Measurements from ENCODE around the gene OR4K13. TPM values are rescaled to one million over a fixed set of nuclear protein-coding genes. Genes with fewer than 3 reads are reported as not detected.

OR4K13 gene
- total RNA-seq, 1 experiment from 2014 or later, result not detected

DNA sequence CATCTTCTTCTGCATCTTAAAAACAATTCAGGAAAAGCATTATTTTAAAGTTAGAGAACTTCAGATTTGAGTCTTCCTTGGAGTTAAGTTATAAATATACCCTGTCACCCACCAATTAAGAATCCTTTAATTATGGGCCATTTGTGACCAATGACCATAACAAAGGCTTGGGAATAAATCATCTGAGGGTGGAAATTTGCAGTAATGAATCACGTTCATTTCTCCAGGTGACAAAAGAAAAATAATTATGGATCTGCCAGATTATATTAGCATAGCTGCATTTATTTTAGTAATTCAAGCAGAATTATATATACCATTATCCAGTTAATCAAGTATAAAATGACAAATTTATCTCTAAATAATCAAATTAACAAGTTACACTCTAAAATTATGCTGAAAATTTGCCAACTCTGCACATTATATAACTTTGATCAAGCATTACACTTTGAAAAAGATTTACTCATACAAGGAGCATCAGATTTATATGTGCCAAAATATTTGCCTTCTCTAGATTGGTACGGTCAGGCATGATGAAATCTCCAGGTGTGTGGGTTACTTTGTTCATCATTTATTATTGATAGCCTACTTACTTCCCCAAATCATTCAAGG lies 16.5 kb downstream of the OR4K13 start, which contains the start of gene OR4K14:
Gene OR4K14 (minus strand): TSS at position 51 of the 609 bp plus-strand sequence. CDS start 4,114 bp downstream, outside the sequence.
- RAD21 ChIA-PET (ENCODE audit: low non-redundant PET in 1 of 2, low total read pairs in 2 of 2, uncharacterized antibody in 2 of 2, unreplicated experiment in 2 of 2), result no interaction called here
- H3K27me3 ChIP-seq (ENCODE audit: insufficient read depth, low read length), result no peaks in the 10 kb centered on the region
- CTCF ChIA-PET, result no interaction called here
- BruUV-seq (replicated peaks), result no TSS peak
- intact Hi-C loops (cut with micrococcal nuclease), result loop anchor here (10.0 kb wide), 1 partner anchor 55 kb away; no protein-coding TSS in a partner anchor
- no peaks in the 10 kb centered on the region for H3K9me2 ChIP-seq (ENCODE audit: insufficient read depth)
- H3K4me3 ChIP-seq (replicated peaks in 1 of 2; ENCODE audit: low read depth in 1 of 2, low read length in 2 of 2), result no peak within 1 kb of the TSS
- no peak for DNase-seq (ENCODE audit: low read depth, low spot score)
- no peaks in the 10 kb centered on the region for H4K20me1 ChIP-seq (ENCODE audit: insufficient read depth)
- H3K4me2 ChIP-seq (ENCODE audit: low read length), result no peak within 1 kb of the TSS
- ATAC-seq, result no peak
- TF ChIP-seq SP1 (IDR thresholded peaks at IDR 0.05; ENCODE audit: low read depth), result no peak
- TF ChIP-seq, protein P1, sequence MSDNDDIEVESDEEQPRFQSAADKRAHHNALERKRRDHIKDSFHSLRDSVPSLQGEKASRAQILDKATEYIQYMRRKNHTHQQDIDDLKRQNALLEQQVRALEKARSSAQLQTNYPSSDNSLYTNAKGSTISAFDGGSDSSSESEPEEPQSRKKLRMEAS (IDR thresholded peaks at IDR 0.05), result no peak
- no peak for TF ChIP-seq EZH2phosphoT487 (IDR thresholded peaks at IDR 0.05; ENCODE audit: borderline replicate concordance)
- TF ChIP-seq EZH2 (IDR thresholded peaks at IDR 0.05), result no peak
- TF ChIP-seq POLR2A (IDR thresholded peaks at IDR 0.05; ENCODE audit: borderline replicate concordance, extremely low read depth, insufficient read depth, insufficient read length), result no peak
- no peak for TF ChIP-seq CEBPB (IDR thresholded peaks at IDR 0.05; ENCODE audit: low read depth)
- TF ChIP-seq, protein P2, sequence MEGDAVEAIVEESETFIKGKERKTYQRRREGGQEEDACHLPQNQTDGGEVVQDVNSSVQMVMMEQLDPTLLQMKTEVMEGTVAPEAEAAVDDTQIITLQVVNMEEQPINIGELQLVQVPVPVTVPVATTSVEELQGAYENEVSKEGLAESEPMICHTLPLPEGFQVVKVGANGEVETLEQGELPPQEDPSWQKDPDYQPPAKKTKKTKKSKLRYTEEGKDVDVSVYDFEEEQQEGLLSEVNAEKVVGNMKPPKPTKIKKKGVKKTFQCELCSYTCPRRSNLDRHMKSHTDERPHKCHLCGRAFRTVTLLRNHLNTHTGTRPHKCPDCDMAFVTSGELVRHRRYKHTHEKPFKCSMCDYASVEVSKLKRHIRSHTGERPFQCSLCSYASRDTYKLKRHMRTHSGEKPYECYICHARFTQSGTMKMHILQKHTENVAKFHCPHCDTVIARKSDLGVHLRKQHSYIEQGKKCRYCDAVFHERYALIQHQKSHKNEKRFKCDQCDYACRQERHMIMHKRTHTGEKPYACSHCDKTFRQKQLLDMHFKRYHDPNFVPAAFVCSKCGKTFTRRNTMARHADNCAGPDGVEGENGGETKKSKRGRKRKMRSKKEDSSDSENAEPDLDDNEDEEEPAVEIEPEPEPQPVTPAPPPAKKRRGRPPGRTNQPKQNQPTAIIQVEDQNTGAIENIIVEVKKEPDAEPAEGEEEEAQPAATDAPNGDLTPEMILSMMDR (IDR thresholded peaks at IDR 0.05 in 2 of 3, conservative IDR thresholded peaks at IDR 0.05 in 1 of 3; ENCODE audit: borderline replicate concordance in 1 of 3, insufficient read depth in 1 of 3, low read depth in 2 of 3, low read length in 2 of 3), result no peak
- no peak for TF ChIP-seq ZFX (IDR thresholded peaks at IDR 0.05)
- no peak for TF ChIP-seq EGR1 (IDR thresholded peaks at IDR 0.05; ENCODE audit: low read depth)
- TF ChIP-seq POLR2AphosphoS5 (IDR thresholded peaks at IDR 0.05; ENCODE audit: low read depth, low read length), result no peak
- TF ChIP-seq JUND (IDR thresholded peaks at IDR 0.05), result no peak
- TF ChIP-seq, protein P3, sequence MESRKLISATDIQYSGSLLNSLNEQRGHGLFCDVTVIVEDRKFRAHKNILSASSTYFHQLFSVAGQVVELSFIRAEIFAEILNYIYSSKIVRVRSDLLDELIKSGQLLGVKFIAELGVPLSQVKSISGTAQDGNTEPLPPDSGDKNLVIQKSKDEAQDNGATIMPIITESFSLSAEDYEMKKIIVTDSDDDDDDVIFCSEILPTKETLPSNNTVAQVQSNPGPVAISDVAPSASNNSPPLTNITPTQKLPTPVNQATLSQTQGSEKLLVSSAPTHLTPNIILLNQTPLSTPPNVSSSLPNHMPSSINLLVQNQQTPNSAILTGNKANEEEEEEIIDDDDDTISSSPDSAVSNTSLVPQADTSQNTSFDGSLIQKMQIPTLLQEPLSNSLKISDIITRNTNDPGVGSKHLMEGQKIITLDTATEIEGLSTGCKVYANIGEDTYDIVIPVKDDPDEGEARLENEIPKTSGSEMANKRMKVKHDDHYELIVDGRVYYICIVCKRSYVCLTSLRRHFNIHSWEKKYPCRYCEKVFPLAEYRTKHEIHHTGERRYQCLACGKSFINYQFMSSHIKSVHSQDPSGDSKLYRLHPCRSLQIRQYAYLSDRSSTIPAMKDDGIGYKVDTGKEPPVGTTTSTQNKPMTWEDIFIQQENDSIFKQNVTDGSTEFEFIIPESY (IDR thresholded peaks at IDR 0.05; ENCODE audit: extremely low read depth, insufficient replicate concordance, low read length), result no peak
- TF ChIP-seq, protein P4, sequence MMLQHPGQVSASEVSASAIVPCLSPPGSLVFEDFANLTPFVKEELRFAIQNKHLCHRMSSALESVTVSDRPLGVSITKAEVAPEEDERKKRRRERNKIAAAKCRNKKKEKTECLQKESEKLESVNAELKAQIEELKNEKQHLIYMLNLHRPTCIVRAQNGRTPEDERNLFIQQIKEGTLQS (IDR thresholded peaks at IDR 0.05), result no peak
- H3K9me3 ChIP-seq (ENCODE audit: control insufficient read depth in 1 of 2, insufficient read depth in 1 of 2, low read depth in 1 of 2, low read length in 2 of 2), result peaks cover 0 to 3% of the 10 kb centered on the region in 2 experiments; a peak in 2 of 4 replicates
- no peaks in the 10 kb centered on the region for H3K4me1 ChIP-seq (ENCODE audit: control insufficient read depth in 1 of 2, insufficient read depth in 2 of 2, low read length in 2 of 2)
- H3K36me3 ChIP-seq (ENCODE audit: control insufficient read depth in 1 of 2, insufficient read depth in 2 of 2, low read length in 2 of 2), result no peaks in the 10 kb centered on the region
- H3K79me2 ChIP-seq (ENCODE audit: insufficient read depth, low read length), result no peaks in the 10 kb centered on the region
- no peak within 1 kb of the TSS for H3K9ac ChIP-seq (ENCODE audit: low read length)
- H2AFZ ChIP-seq (ENCODE audit: low read depth, low read length, poor library complexity, severe bottlenecking), result no peak within 1 kb of the TSS
- H3K27ac ChIP-seq (ENCODE audit: low read depth, low read length), result no peak within 1 kb of the TSS
- POLR2A ChIA-PET, result no interaction called here
